ENCODE data around the gene PSME3IP1. TPM values are rescaled to one million over a fixed set of nuclear protein-coding genes. Genes with fewer than 3 reads are reported as not detected.

PSME3IP1 gene
- total RNA-seq, 1 experiment from 2014 or later: 143 TPM

- peaks cover 90% of the 10 kb centered on the region for H3K36me3 Mint-ChIP-seq (ENCODE audit: insufficient read depth, unreplicated experiment)
These were observed 27.6 kb upstream of the PSME3IP1 start for GRCh38 chr16:57213462-57213861.

GRCh38 chr16:57209780-57210179 lies 23.9 kb upstream of the PSME3IP1 start:
- POLR2A ChIA-PET: no interaction called here
- no peak for TF ChIP-seq CTCF (IDR thresholded peaks at IDR 0.05; ENCODE audit: insufficient read depth in 1 of 2, low read depth in 1 of 2, low read length in 1 of 2, severe bottlenecking in 1 of 2, unreplicated experiment in 1 of 2)
- Histone ChIP-seq H3K4me3 (ENCODE audit: low read depth, low read length) (no peak overlapping the region), H3K4me1 (no peaks in the 10 kb centered on the region), H3K27me3 (replicated peaks; ENCODE audit: control insufficient read depth, insufficient read depth, low read length) (no peaks in the 10 kb centered on the region), H3K36me3 (ENCODE audit: control insufficient read depth, insufficient read depth, low read length) (0 out of 2 replicates have a peak, but pooled peaks cover 1% of the 10 kb centered on the region), H3K9me3 (no peaks in the 10 kb centered on the region)
- intact Hi-C loops (cut with micrococcal nuclease; ENCODE audit: unreplicated experiment): no loop called here
- DNase-seq: no peak
- Mint-ChIP-seq H3K27ac (ENCODE audit: unreplicated experiment) (no peak overlapping the region), H3K9me3 (ENCODE audit: unreplicated experiment) (no peaks in the 10 kb centered on the region), H3K4me3 (ENCODE audit: unreplicated experiment) (no peak overlapping the region), H3K27me3 (ENCODE audit: insufficient read depth, unreplicated experiment) (no peaks in the 10 kb centered on the region), H3K36me3 (ENCODE audit: insufficient read depth, unreplicated experiment) (peaks cover 88% of the 10 kb centered on the region), H3K4me1 (ENCODE audit: low read depth, unreplicated experiment) (no peaks in the 10 kb centered on the region)
- BruUV-seq (replicated peaks): no TSS peak
- CTCF ChIA-PET: no interaction called here

More at GRCh38 chr16:57213462-57213861, 27.6 kb upstream of the PSME3IP1 start:
- POLR2A ChIA-PET: no interaction called here
- BruUV-seq (replicated peaks): no TSS peak
- Histone ChIP-seq H3K9me3 (peaks cover 4% of the 10 kb centered on the region; the same call in 1 of the 2 replicates), H3K4me1 (no peaks in the 10 kb centered on the region), H3K36me3 (ENCODE audit: control insufficient read depth, insufficient read depth, low read length) (peaks cover 5% of the 10 kb centered on the region; the same call in 1 of the 2 replicates), H3K27me3 (replicated peaks; ENCODE audit: control insufficient read depth, insufficient read depth, low read length) (no peaks in the 10 kb centered on the region), H3K4me3 (ENCODE audit: low read depth, low read length) (no peak overlapping the region)
- Mint-ChIP-seq H3K9me3 (ENCODE audit: unreplicated experiment) (peaks cover 10% of the 10 kb centered on the region), H3K27me3 (ENCODE audit: insufficient read depth, unreplicated experiment) (no peaks in the 10 kb centered on the region), H3K4me1 (ENCODE audit: low read depth, unreplicated experiment) (no peaks in the 10 kb centered on the region), H3K27ac (ENCODE audit: unreplicated experiment) (no peak overlapping the region), H3K4me3 (ENCODE audit: unreplicated experiment) (no peak overlapping the region)
- intact Hi-C loops (cut with micrococcal nuclease; ENCODE audit: unreplicated experiment): no loop called here
- CTCF ChIA-PET: no interaction called here
- no peak for DNase-seq
- TF ChIP-seq CTCF (IDR thresholded peaks at IDR 0.05; ENCODE audit: insufficient read depth in 1 of 2, low read depth in 1 of 2, low read length in 1 of 2, severe bottlenecking in 1 of 2, unreplicated experiment in 1 of 2): no peak

DNA sequence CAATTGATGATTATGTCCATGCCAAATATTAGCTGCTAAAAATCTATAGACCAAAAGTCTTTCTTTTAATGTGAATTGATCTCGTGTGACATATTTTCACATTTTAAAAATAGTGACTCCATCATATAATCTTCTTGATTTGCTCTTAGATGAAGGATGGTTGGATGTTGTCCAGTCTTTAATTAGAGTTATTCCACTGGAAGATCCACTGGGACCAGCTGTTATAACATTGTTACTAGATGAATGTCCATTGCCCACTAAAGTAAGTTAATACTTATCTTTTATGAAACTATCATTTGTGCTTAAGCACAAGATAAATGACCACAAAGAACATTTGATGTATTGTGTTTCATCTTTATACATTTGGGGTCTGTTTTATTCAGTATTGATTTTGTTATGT lies 23.1 kb upstream of the PSME3IP1 start:
- ChIA-PET POLR2A (no interaction called here), CTCF (no interaction called here)
- H3K4me1 ChIP-seq: no peaks in the 10 kb centered on the region
- no TSS peak for BruUV-seq (replicated peaks)
- Mint-ChIP-seq H3K4me1 (ENCODE audit: low read depth, unreplicated experiment) (no peaks in the 10 kb centered on the region), H3K4me3 (ENCODE audit: unreplicated experiment) (no peak overlapping the region), H3K27me3 (ENCODE audit: insufficient read depth, unreplicated experiment) (no peaks in the 10 kb centered on the region), H3K36me3 (ENCODE audit: insufficient read depth, unreplicated experiment) (peaks cover 86% of the 10 kb centered on the region), H3K9me3 (ENCODE audit: unreplicated experiment) (no peaks in the 10 kb centered on the region), H3K27ac (ENCODE audit: unreplicated experiment) (no peak overlapping the region)
- DNase-seq: no peak
- H3K9me3 ChIP-seq: no peaks in the 10 kb centered on the region
- TF ChIP-seq CTCF (IDR thresholded peaks at IDR 0.05; ENCODE audit: insufficient read depth in 1 of 2, low read depth in 1 of 2, low read length in 1 of 2, severe bottlenecking in 1 of 2, unreplicated experiment in 1 of 2): no peak
- intact Hi-C loops (cut with micrococcal nuclease; ENCODE audit: unreplicated experiment): no loop called here
- H3K4me3 ChIP-seq (ENCODE audit: low read depth, low read length): no peak overlapping the region
- H3K36me3 ChIP-seq (ENCODE audit: control insufficient read depth, insufficient read depth, low read length): 0 out of 2 replicates have a peak, but pooled peaks cover 1% of the 10 kb centered on the region
- no peaks in the 10 kb centered on the region for H3K27me3 ChIP-seq (replicated peaks; ENCODE audit: control insufficient read depth, insufficient read depth, low read length)
